Measurements from ENCODE around the gene AQP12A.
"Not testable (repeated sequence)": the region's sequence is repeated elsewhere in the genome, so short reads cannot be mapped to it uniquely, and the experiment has no call there.

The AQP12A gene

DNA sequence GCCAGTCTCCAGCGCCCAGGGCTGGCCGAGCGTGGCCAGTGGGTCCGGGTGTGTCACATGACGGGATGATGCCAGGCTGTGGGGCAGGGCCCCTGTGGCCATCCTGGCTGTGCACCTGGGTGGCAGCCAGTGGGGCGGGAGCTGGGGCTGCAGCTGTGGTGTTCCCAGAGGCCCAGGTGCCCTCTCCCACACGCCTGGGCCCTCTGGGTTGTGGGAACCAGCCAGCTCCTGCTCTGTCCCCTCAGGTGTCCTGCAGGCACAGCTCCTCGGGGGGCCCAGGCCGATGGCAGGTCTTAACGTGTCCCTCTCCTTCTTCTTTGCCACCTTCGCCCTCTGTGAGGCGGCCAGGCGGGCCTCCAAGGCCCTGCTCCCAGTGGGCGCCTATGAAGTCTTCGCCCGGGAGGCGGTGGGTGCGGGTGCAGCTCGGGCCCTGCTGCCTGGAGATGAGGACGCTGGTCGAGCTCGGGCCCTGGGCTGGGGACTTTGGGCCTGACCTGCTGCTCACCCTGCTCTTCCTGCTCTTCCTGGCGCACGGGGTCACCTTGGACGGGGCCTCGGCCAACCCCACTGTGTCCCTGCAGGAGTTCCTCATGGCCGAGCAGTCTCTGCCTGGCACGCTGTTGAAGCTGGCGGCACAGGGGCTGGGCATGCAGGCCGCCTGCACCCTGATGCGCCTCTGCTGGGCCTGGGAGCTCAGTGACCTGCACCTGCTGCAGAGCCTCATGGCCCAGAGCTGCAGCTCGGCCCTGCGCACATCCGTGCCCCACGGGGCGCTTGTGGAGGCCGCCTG, at the start of gene AQP12A:
Gene AQP12A, plus strand, starts transcription at position 236 of the 790 bp plus-strand sequence. Its CDS starts 48 bp downstream, at position 284.
- peak; percentile 2 for DNase-seq
- H3K27ac Mint-ChIP-seq; H3K4me3 Mint-ChIP-seq; H3K9me3 Mint-ChIP-seq; H3K27me3 Mint-ChIP-seq (ENCODE audit: low read depth, poor library complexity); H3K36me3 Mint-ChIP-seq (ENCODE audit: low read depth); H3K4me1 Mint-ChIP-seq: not testable (repeated sequence)

GRCh38 chr2:240642061-240642805, 49.4 kb upstream of the AQP12A start:
- H3K4me1 Mint-ChIP-seq = peaks cover 11% of the 10 kb centered on the region
- TF ChIP-seq CTCF (IDR thresholded peaks at IDR 0.05) = no peak
- peaks cover 57% of the 10 kb centered on the region for H3K27me3 Mint-ChIP-seq (ENCODE audit: low read depth, poor library complexity)
- peaks cover 8% of the 10 kb centered on the region for H3K9me3 Mint-ChIP-seq
- DNase-seq = no peak
- H3K4me3 Mint-ChIP-seq = no peak overlapping the region
- no peak overlapping the region for H3K27ac Mint-ChIP-seq
- no peaks in the 10 kb centered on the region for H3K36me3 Mint-ChIP-seq (ENCODE audit: low read depth)

- H3K36me3 Mint-ChIP-seq (ENCODE audit: low read depth) = no peaks in the 10 kb centered on the region
- H3K9me3 Mint-ChIP-seq = peaks cover 8% of the 10 kb centered on the region
- TF ChIP-seq CTCF (IDR thresholded peaks at IDR 0.05) = no peak
- no peak for DNase-seq
- H3K27ac Mint-ChIP-seq = no peak overlapping the region
- peaks cover 57% of the 10 kb centered on the region for H3K27me3 Mint-ChIP-seq (ENCODE audit: low read depth, poor library complexity)
- H3K4me3 Mint-ChIP-seq = no peak overlapping the region
- peaks cover 16% of the 10 kb centered on the region for H3K4me1 Mint-ChIP-seq
Observed at GRCh38 chr2:240642806-240643092, 48.9 kb upstream of the AQP12A start.

GRCh38 chr2:240643093-240643810, 48.4 kb upstream of the AQP12A start:
- no peak for DNase-seq
- peaks cover 5% of the 10 kb centered on the region for H3K9me3 Mint-ChIP-seq
- H3K4me3 Mint-ChIP-seq = no peak overlapping the region
- H3K27me3 Mint-ChIP-seq (ENCODE audit: low read depth, poor library complexity) = peaks cover 57% of the 10 kb centered on the region
- no peak overlapping the region for H3K27ac Mint-ChIP-seq
- no peaks in the 10 kb centered on the region for H3K36me3 Mint-ChIP-seq (ENCODE audit: low read depth)
- peaks cover 18% of the 10 kb centered on the region for H3K4me1 Mint-ChIP-seq
- no peak for TF ChIP-seq CTCF (IDR thresholded peaks at IDR 0.05)

DNA sequence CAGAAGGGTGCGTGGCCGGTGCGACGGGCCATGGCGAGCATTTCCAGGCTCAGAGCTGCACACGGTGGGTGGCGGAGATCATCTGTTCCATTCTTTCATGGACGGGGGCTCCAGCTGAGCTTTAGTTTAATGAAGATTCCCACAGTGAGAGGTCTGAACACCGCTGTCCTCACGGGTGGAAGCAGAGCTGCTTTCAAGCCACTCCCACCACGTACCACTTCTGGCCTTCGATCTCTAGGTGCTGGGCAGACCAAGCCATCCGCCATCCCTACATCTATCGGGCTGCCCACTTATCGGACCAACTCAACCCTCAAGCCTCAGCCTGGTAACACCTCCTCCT, 47.9 kb upstream of the AQP12A start:
- no peak for DNase-seq
- H3K27ac Mint-ChIP-seq = no peak overlapping the region
- peaks cover 23% of the 10 kb centered on the region for H3K4me1 Mint-ChIP-seq
- no peaks in the 10 kb centered on the region for H3K36me3 Mint-ChIP-seq (ENCODE audit: low read depth)
- TF ChIP-seq CTCF (IDR thresholded peaks at IDR 0.05) = no peak
- H3K4me3 Mint-ChIP-seq = no peak overlapping the region
- H3K9me3 Mint-ChIP-seq = peaks cover 2% of the 10 kb centered on the region
- H3K27me3 Mint-ChIP-seq (ENCODE audit: low read depth, poor library complexity) = peaks cover 57% of the 10 kb centered on the region

GRCh38 chr2:240644171-240644651, 47.5 kb upstream of the AQP12A start:
- Mint-ChIP-seq H3K27me3 (ENCODE audit: low read depth, poor library complexity) (peaks cover 57% of the 10 kb centered on the region), H3K27ac (no peak overlapping the region), H3K4me1 (peaks cover 27% of the 10 kb centered on the region), H3K4me3 (no peak overlapping the region), H3K9me3 (no peaks in the 10 kb centered on the region), H3K36me3 (ENCODE audit: low read depth) (no peaks in the 10 kb centered on the region)
- no peak for DNase-seq
- TF ChIP-seq CTCF (IDR thresholded peaks at IDR 0.05) = no peak
